HG03521 (cell line): ENCODE data around the gene LCE2A.

ENCODE experiments used
- ATAC-seq: cut with Tn5 transposase; IDR thresholded peaks from one replicate; pipeline ENCODE4 v1.9.1; 2021; ENCODE audit warnings: mild to moderate bottlenecking, moderate library complexity; ENCODE audit not compliant: unreplicated experiment

Gene LCE2A

GRCh38 chr1:152741656-152742055, 43.5 kb downstream of the LCE2A start:
- ATAC-seq, result no peak

- no peak for ATAC-seq
These were observed 45.4 kb downstream of the LCE2A start for GRCh38 chr1:152743371-152744145.

GRCh38 chr1:152745289-152745704, 47.2 kb downstream of the LCE2A start:
- no peak for ATAC-seq

GRCh38 chr1:152745765-152746444, 47.8 kb downstream of the LCE2A start:
- ATAC-seq, result no peak

GRCh38 chr1:152747831-152748230, 49.7 kb downstream of the LCE2A start:
- no peak for ATAC-seq
